Brain pericyte (primary cell): ENCODE measurements around the gene DRP2.
"Not testable (repeated sequence)": the region's sequence is repeated elsewhere in the genome, so short reads cannot be mapped to it uniquely, and the experiment has no call there.

Experiments
- DNase-seq: peaks from one replicate; pipeline ENCODE4 v3.0.0-alpha.2; 2012; ENCODE audit warnings: low read depth, low spot score

DRP2 gene

DNA sequence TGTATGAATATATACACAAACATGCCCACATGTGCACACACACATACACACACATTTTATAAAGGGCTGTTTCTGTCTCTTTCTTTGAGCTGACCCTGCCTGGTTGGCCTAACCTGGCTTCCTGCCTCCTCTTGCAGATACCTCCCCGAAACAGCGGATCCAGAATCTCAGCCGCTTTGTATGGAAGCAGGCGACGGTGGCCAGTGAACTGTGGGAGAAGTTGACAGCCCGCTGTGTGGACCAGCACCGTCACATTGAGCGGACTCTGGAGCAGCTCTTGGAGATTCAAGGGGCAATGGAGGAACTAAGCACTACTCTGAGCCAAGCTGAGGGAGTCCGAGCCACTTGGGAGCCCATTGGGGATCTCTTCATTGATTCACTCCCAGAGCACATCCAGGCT, 21.9 kb downstream of the DRP2 start:
- DNase-seq = no peak

DNA sequence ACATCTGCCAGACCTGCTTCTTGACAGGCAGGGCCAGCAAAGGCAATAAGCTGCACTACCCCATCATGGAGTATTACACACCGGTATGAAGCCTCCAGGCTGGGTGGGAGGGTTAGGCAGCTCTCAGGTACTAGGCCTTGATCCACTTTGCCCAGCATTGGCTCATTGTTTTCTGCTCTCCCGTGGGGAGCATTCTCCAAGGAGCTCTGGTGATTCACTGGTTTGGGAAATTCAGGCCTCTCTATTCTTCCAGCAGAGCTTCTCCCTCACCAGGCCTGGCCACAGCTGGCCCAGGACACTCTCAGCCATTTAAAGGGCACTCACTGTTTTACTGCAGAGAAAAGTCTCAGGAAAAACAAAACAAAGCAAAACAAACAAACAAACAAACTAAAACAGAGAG, 33.0 kb downstream of the DRP2 start:
- DNase-seq = no peak

DNA sequence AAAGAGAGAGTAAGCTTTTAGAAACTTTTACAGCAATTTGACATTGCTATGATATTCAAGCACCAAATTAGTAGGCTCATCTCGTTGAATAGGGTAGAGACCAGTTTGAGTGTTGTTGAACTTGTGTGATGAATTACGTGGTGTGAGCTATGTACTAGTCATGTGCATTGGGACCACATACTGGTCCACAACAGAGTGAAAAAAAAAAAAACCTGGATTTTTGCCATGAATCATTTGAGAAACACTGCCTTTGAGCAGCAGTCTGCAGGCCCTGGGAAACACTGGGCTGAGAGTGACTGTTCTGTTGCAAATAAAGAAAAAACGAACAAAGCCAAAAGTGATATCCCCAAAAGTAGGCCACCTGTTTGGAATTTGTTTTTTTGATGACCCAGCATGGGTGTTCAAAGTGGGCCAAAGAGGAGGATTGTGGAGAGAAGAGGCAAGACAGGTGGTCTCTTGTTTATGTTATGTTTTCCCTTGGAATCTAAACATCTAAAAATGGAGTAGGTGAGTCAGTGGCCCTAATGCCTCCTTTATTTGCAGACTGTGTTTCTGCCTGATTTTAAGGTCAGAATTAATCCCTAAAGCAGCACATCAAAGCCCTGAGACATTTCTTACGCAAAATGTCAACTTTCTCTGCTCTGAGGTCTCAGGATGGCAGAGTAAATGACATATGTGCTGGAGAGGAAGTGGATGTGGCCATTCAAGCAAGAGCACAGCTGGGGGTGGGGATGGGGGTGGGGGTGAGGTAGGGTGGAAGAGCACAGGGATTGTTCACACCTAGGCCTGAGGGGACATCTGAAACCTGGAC, 38.1 kb downstream of the DRP2 start:
- no peak for DNase-seq

DNA sequence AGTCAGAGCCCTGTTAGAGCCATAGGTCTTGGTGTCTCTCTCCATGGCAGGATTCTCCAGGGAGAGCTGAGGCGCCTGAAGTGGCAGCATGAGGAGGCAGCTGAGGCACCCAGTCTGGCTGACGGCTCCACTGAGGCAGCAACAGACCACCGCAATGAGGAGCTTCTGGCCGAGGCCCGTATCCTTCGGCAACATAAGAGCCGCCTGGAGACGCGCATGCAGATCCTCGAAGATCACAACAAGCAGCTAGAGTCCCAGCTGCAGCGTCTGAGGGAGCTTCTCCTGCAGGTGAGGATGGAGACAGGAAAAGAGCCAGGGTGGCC, 38.6 kb downstream of the DRP2 start:
- DNase-seq = no peak

DNA sequence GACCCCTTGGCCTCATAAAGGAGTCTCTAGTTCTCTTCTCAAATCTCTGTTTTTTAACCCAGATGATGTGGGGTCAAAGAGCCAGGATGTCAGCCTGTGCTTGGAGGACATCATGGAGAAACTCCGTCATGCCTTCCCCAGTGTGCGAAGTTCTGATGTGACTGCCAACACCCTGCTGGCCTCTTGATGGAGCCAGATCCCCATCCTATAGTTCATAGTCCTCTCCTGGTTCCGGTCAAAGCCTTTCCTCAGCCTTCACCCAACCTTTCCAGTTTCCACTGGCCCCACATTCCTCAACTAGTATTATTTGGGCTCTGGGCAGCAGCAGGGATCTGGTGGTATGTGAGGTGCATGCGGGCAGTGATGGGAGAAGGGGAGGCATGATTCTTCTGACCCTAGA, 40.8 kb downstream of the DRP2 start:
- DNase-seq = no peak

DNA sequence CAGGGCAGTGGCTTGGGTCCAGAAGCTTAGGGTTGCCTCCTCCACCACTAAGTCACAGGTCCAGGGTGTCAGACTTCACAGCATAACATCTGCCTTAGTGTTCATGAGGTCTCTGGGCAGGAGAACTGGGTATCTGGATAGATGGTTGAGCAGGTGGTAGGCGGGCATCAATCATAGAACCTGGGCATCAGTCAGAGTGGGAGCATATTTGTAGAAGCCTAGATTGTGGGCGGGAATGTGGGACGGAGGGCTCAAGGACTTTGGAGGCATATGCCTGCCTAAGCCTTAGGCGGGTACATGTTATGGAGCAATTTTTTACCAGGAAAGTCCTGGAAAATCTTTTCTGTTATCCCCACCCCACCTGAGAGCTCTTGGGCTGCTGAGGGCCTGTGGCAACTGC, 43.0 kb downstream of the DRP2 start:
- DNase-seq = no peak

DNA sequence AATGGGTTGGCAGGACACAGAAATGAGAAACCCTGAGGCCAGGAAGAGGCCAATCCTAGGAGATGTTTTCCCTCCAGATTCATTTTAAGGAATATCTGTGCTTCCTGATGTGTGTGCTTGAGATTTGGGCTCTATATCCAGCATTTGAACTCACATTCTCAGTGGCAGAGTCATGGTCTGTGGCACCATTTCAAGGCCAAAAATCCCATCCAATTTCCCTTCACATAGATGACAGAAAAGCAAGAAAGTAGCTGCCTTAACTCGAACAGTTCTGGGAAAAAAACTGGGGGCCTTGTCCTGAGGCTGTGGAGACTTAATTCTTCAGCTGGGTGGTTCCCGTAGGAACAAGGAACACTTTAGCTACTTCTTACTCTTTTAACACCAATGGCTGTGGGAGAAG, 44.2 kb downstream of the DRP2 start:
- DNase-seq = no peak

DNA sequence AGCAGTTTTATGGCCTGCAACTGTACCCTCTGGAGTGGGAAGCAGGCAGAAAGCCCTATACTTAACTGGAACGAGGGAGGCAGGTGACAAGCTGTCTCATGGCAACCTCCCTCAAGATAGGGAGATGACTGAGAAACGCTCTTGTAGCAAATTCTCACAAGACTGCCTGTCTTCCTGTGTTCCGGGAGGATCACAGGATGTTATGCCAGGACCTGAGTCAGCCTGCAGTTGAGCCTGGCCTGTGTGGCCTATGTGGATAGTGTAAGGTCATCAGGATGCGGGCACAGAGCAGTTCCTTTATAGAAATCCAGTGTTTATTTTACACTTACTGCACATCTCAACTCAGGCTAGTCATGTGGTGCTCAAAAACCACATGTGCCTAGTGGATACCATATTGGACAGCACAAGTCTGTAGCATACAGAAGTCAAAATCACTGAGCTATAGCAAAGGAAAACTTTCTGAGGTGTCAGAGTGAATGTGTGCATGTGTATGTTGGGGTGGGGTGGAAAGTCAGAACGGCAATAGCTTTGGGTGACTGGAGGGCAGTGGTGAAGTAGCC, 46.4 kb downstream of the DRP2 start:
- DNase-seq = no peak

DNA sequence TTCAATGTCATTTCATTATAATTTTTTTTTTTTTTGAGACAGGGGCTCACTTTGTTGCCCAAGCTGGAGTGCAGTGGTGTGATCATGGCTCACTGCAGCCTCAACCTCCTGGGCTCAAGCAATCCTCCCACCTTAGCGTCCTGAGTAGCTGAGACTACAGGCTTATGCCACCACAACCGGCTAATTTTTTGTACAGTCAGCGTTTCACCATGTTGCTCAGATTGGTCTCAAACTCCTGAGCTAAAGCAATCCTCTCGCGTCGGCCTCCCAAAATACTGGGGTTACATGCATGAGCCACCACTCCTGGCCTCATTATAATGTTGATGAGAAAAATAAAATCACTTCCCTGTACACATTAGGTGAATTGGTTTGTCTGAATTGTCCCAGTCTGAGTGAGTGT, 54.6 kb downstream of the DRP2 start:
- no peak for DNase-seq

DNA sequence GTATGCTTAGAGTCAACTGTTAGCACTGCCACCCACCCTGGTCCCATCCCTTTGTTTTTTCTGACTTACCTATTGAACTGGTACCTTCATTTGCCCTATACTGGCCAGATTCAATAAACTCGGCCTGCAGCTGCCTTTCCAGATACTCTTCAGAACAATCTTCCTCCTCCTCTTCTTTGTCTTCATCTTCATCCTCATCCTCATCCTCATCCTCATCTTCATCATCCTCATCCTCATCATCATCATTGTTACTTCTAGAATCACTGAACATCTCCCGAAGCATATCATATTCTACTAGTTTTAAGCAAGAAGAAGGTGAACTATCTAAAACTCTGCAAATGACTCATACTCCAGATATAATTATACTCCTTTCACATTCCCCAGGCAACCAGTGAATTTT, 56.7 kb downstream of the DRP2 start:
- DNase-seq = no peak

DNA sequence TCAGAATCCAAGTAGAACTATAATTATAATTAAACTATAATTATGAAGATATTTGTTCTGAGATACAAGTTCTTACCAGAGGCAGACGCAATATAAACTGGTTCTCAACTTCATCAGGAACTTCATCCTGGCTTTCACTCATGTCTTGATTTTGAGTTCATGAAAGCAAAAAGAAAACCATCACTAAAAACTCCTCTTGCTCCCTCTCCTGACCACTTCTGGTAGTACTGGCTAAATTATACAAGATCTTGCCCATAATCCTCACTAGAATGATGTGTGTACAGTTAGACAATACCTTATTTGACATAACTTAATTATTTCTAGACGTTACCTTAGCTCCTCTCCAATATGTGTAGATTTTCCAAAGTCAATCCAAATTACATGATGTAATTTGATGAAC, 67.8 kb downstream of the DRP2 start:
- no peak for DNase-seq

DNA sequence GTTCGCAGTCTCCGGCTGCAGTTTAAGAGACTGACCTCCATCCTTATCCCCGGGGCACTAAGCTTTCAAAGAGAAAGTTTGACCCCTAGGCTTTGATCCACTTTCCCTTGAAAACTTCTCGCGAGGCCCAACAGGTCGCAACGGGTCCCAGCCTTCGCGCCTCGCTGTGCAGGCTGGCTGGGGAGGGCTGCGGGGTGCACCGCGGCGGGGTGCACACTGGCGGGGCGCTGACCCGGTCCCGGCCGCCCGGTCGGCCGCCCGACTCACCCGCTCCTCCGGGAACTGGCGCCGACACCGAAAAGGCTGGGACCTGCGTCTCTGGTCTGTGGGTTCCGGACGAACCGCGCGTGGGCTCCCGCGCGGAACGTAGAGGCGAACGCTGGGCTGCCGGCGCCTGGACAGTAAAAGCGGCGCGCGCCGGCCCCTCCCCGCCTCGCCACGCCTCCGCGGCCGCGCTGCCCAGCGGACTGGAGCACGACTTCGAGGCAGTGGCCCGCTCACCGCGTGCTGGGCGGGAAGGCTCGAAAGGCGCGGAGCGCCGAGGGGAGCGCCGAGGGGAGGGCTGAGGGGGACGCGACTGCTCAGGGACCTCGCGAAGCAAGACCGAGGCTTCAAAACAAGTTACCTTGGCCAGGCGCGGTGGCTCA, 71.5 kb downstream of the DRP2 start, which contains the start of gene TAF7L:
TAF7L (minus strand) TSS at position 378 of the 647 bp plus-strand sequence. CDS start 3,791 bp downstream, outside the sequence.
- no peak for DNase-seq

DNA sequence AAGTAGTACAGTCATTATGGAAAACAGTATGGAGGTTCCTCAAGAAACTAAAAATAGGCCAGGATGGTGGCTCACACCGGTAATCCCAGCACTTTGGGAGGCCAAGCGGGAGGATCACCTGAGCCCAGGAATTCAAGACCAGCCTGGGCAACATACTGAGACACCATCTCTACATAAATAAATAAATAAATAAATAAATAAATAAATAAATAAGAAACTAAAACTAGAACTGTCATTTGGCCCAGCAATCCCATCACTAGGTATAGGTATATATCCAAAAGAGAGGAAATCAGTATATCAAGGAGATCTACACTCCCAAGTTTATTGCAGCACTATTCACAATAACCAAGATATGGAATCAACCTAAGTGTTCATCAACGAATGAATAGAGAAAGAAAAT, 76.0 kb downstream of the DRP2 start:
- not testable (repeated sequence) for DNase-seq

DNA sequence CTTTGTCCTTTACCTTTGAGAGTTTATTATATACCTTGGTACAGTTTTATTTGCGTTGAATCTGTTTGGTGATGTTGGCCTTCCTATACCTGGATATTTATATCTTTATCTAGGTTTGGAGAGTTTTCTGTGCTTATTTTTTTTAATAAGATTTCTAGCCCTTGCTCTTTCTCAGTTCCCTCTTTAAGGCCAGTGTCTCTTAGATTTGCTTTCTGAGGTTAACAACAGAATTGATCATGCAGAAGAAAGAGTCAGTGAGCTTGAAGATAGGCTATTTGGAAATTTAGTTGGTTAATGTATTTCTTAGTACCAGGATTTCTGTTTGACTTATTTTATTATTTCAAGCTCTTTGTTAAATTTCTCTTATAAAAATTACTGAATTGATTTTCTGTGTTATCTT, 84.2 kb downstream of the DRP2 start:
- DNase-seq = no peak
